ENCODE data around the gene AJAP1.
"Not testable (repeated sequence)": the region's sequence is repeated elsewhere in the genome, so short reads cannot be mapped to it uniquely, and the experiment has no call there.

DNA sequence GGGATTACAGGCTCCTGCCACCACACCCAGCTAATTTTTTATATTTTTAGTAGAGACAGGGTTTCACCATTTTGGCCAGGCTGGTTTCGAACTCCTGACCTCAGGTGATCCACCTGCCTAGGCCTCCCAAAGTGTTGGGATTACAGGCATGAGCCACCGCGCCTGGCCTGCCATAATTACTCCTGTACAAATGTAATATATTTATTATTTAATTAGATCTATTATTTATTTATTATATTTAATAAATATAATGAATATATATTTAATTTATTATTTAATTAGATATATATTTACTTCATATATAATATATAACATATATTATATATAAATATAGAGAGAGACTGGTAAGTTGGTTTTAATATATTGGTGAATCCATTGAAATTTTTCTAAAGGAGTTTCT is 35.6 kb upstream of the AJAP1 start:
- TF ChIP-seq, protein P1, sequence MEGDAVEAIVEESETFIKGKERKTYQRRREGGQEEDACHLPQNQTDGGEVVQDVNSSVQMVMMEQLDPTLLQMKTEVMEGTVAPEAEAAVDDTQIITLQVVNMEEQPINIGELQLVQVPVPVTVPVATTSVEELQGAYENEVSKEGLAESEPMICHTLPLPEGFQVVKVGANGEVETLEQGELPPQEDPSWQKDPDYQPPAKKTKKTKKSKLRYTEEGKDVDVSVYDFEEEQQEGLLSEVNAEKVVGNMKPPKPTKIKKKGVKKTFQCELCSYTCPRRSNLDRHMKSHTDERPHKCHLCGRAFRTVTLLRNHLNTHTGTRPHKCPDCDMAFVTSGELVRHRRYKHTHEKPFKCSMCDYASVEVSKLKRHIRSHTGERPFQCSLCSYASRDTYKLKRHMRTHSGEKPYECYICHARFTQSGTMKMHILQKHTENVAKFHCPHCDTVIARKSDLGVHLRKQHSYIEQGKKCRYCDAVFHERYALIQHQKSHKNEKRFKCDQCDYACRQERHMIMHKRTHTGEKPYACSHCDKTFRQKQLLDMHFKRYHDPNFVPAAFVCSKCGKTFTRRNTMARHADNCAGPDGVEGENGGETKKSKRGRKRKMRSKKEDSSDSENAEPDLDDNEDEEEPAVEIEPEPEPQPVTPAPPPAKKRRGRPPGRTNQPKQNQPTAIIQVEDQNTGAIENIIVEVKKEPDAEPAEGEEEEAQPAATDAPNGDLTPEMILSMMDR (conservative IDR thresholded peaks at IDR 0.05 in 1 of 2, IDR thresholded peaks at IDR 0.05 in 1 of 2; ENCODE audit: low read depth in 1 of 2, low read length in 2 of 2) = not testable (repeated sequence)
- not testable (repeated sequence) for TF ChIP-seq EZH2 (IDR thresholded peaks at IDR 0.05; ENCODE audit: low read length, missing control alignments)

Measured in fibroblast of lung (primary cell).